Neuronal stem cell (in vitro differentiated cells): ENCODE results near the gene SPOCK1.

Experiments used
- DNase-seq: peaks from one replicate; pipeline ENCODE4 v3.0.0-alpha.2; 2013; ENCODE audit warnings: low spot score
- H2AFZ ChIP-seq: one replicate; pipeline ENCODE4 v1.6.1; 2013; ENCODE audit warnings: mild to moderate bottlenecking, low read length, inconsistent platforms
- H2AK5ac ChIP-seq: 2 replicates; pipeline ENCODE4 v1.6.1; 2013; ENCODE audit warnings: low read depth, mild to moderate bottlenecking, inconsistent platforms, low read length, moderate library complexity, mixed read lengths
- H2BK120ac ChIP-seq: 2 replicates; pipeline ENCODE4 v1.6.1; 2013; ENCODE audit warnings: low read depth, mild to moderate bottlenecking, inconsistent platforms, low read length, moderate library complexity, mixed read lengths
- H2BK12ac ChIP-seq: one replicate; pipeline ENCODE4 v1.6.1; 2013; ENCODE audit warnings: low read length, inconsistent platforms
- H2BK15ac ChIP-seq: 2 replicates; pipeline ENCODE4 v1.6.1; 2013; ENCODE audit warnings: mild to moderate bottlenecking, low read length, inconsistent platforms, mixed read lengths
- H2BK5ac ChIP-seq: one replicate; pipeline ENCODE4 v1.6.1; 2013; ENCODE audit warnings: inconsistent platforms, mild to moderate bottlenecking, low read length, moderate library complexity
- H3K14ac ChIP-seq: one replicate; pipeline ENCODE4 v1.6.1; 2013; ENCODE audit warnings: low read length, inconsistent platforms
- H3K18ac ChIP-seq: 2 replicates; pipeline ENCODE4 v1.6.1; 2013; ENCODE audit warnings: low read length, inconsistent platforms
- H3K23ac ChIP-seq: 2 replicates; pipeline ENCODE4 v1.6.1; 2013; ENCODE audit warnings: low read depth, mild to moderate bottlenecking, mixed read lengths, low read length, inconsistent platforms; ENCODE audit not compliant: poor library complexity
- H3K27ac ChIP-seq: replicated peaks from 3 replicates; pipeline ENCODE4 v1.5.1; 2013; ENCODE audit warnings: low read length, inconsistent platforms
- H3K27me3 ChIP-seq, 3 experiments: 2 replicates each; pipeline ENCODE4 v1.6.1; 2013; ENCODE audit warnings: low read length in 3 of 3, mild to moderate bottlenecking in 2 of 3, inconsistent platforms in 1 of 3, low read depth in 1 of 3, mixed read lengths in 1 of 3, moderate library complexity in 1 of 3; ENCODE audit not compliant: control insufficient read depth in 3 of 3, insufficient read depth in 3 of 3
- H3K36me3 ChIP-seq, 2 donors: replicated peaks in 1 of 2; 2 replicates each; pipeline ENCODE4 v1.6.1; 2013; ENCODE audit warnings: low read length in 2 of 2; ENCODE audit not compliant: control insufficient read depth in 2 of 2, insufficient read depth in 2 of 2
- H3K4ac ChIP-seq: 2 replicates; pipeline ENCODE4 v1.6.1; 2013; ENCODE audit warnings: inconsistent platforms, mild to moderate bottlenecking, low read length, moderate library complexity
- H3K4me1 ChIP-seq, 2 donors: 1 replicate in 1 of 2; 2 replicates in 1 of 2; pipeline ENCODE4 v1.6.1; 2013; ENCODE audit warnings: low read length in 2 of 2, low read depth in 1 of 2; ENCODE audit not compliant: control insufficient read depth in 2 of 2, insufficient read depth in 1 of 2
- H3K4me2 ChIP-seq: one replicate; pipeline ENCODE4 v1.6.1; 2013; ENCODE audit warnings: mild to moderate bottlenecking, low read length, inconsistent platforms; ENCODE audit not compliant: insufficient read depth, poor library complexity, severe bottlenecking
- H3K4me3 ChIP-seq, 2 donors: 2 replicates each; pipeline ENCODE4 v1.5.1; 2013; ENCODE audit warnings: low read length in 2 of 2, mild to moderate bottlenecking in 2 of 2, inconsistent platforms in 1 of 2, moderate library complexity in 1 of 2
- H3K79me1 ChIP-seq: one replicate; pipeline ENCODE4 v1.6.1; 2013; ENCODE audit warnings: low read depth, mild to moderate bottlenecking, inconsistent platforms, low read length, moderate library complexity
- H3K9ac ChIP-seq: one replicate; pipeline ENCODE4 v1.6.1; 2013; ENCODE audit warnings: mild to moderate bottlenecking, low read depth, low read length, inconsistent platforms; ENCODE audit not compliant: poor library complexity
- H3K9me3 ChIP-seq, 2 donors: replicated peaks in 1 of 2; 2 replicates each; pipeline versions ENCODE3 to v1.6.1; 2013; ENCODE audit warnings: low read length in 2 of 2, mild to moderate bottlenecking in 2 of 2, inconsistent platforms in 1 of 2, low read depth in 1 of 2, mixed read lengths in 1 of 2, moderate library complexity in 1 of 2; ENCODE audit not compliant: control insufficient read depth in 2 of 2, insufficient read depth in 1 of 2
- H4K8ac ChIP-seq: one replicate; pipeline ENCODE4 v1.6.1; 2013; ENCODE audit warnings: low read depth, mild to moderate bottlenecking, inconsistent platforms, low read length, moderate library complexity
- H4K91ac ChIP-seq: one replicate; pipeline ENCODE4 v1.6.1; 2013; ENCODE audit warnings: low read length, low read depth, mild to moderate bottlenecking, inconsistent platforms; ENCODE audit not compliant: poor library complexity
- WGBS, 2 donors: extraction: QIAGEN DNeasy Blood & Tissue Kit; methylation state at CpG; one replicate each; pipeline ENCODE4 v1.1.7; 2013; ENCODE audit warnings: missing lambda C conversion rate in 2 of 2, mixed read lengths in 1 of 2; ENCODE audit not compliant: insufficient read length in 2 of 2, insufficient replicate concordance in 1 of 2; ENCODE audit errors: extremely low coverage in 2 of 2; 5-methylcytosine and 5-hydroxymethylcytosine counted together

Gene SPOCK1

GRCh38 chr5:137470111-137470920 is 28.8 kb downstream of the SPOCK1 start:
- no peak overlapping the region for H3K27ac ChIP-seq
- WGBS, 2 donors = no CpG with 5 or more reads among the region's 5 CpGs

DNA sequence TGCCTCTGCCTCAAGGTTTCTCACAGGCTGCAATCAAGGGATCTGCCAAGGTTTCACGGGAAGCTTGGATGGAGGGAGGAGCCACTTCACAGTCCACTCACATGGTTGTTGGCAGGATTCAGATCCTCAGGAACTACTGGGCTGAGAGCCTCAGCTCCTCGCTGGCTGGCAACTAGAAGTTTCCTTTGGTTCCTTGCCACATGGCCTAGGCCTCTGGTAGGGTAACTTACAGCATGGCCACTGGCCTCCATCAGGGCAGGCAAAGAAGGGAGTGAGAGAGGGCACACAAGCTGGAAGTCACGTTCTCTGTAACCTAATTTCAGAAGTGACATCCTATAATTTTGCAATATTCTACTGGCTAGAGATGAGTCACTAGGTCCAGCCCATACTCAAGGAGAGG is 32.2 kb downstream of the SPOCK1 start:
- H4K91ac ChIP-seq = no peak overlapping the region

More at GRCh38 chr5:137470111-137470920, 28.8 kb downstream of the SPOCK1 start:
- Histone ChIP-seq H2BK5ac (no peak overlapping the region), H2BK12ac (no peak overlapping the region), H2AK5ac (no peak overlapping the region), H3K4me1 (peaks cover 0 to 3% of the 10 kb centered on the region in 2 donors), H3K23ac (no peak overlapping the region), H3K4ac (no peak overlapping the region), H3K18ac (no peak overlapping the region), H4K8ac (no peak overlapping the region), H3K4me2 (no peak overlapping the region), H2BK120ac (no peak overlapping the region), H3K79me1 (no peaks in the 10 kb centered on the region), H2AFZ (no peak overlapping the region), H3K27me3 (no peaks in the 10 kb centered on the region), H3K4me3 (no peak overlapping the region), H3K36me3 (no peaks in the 10 kb centered on the region), H2BK15ac (no peak overlapping the region), H3K9me3 (no peaks in the 10 kb centered on the region), H3K14ac (no peak overlapping the region), H3K9ac (no peak overlapping the region), H4K91ac (no peak overlapping the region)
- DNase-seq = no peak

DNA sequence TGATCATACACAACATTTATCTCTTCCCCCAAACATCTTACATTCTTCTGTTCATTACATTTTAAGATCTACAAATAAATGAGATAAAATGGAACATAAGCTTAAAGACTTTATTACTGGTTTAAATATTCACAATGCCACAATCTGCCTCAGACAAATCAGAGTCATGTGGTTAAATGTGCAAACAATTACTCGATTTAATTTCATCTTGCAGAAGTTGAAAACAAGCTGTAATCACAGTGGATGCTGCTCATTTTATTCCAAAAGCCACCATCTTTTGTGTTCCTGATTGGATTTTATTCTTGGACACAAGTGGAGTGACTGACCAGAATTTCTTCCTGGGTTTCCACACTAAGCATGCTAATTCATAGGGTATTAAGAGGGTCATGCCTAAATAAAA is 33.2 kb downstream of the SPOCK1 start:
- no peaks in the 10 kb centered on the region for H3K79me1 ChIP-seq
- H4K91ac ChIP-seq = no peak overlapping the region
- no peaks in the 10 kb centered on the region for H3K27me3 ChIP-seq
- no peaks in the 10 kb centered on the region for H3K9me3 ChIP-seq
- H3K9ac ChIP-seq = no peak overlapping the region
- no peak overlapping the region for H2AFZ ChIP-seq
- H2BK12ac ChIP-seq = no peak overlapping the region
- H3K4me3 ChIP-seq = no peak overlapping the region
- H2BK5ac ChIP-seq = no peak overlapping the region
- no peak overlapping the region for H3K4me2 ChIP-seq
- no peak for DNase-seq
- WGBS, 2 donors = no CpG with 5 or more reads among the region's 1 CpG
- no peak overlapping the region for H3K23ac ChIP-seq
- H2BK120ac ChIP-seq = no peak overlapping the region
- no peak overlapping the region for H3K4ac ChIP-seq
- no peak overlapping the region for H3K14ac ChIP-seq
- no peak overlapping the region for H3K27ac ChIP-seq
- H3K36me3 ChIP-seq = no peaks in the 10 kb centered on the region
- H3K4me1 ChIP-seq = peaks cover 9 to 18% of the 10 kb centered on the region in 2 donors
- H4K8ac ChIP-seq = no peak overlapping the region
- H2BK15ac ChIP-seq = no peak overlapping the region
- no peak overlapping the region for H2AK5ac ChIP-seq
- no peak overlapping the region for H3K18ac ChIP-seq

More for the DNA sequence above, 32.2 kb downstream of the SPOCK1 start:
- Histone ChIP-seq H3K23ac (no peak overlapping the region), H3K4ac (no peak overlapping the region), H3K14ac (no peak overlapping the region), H3K4me3 (no peak overlapping the region), H3K4me1 (peaks cover 5 to 9% of the 10 kb centered on the region in 2 donors), H3K27me3 (no peaks in the 10 kb centered on the region), H2BK12ac (no peak overlapping the region), H2BK15ac (no peak overlapping the region), H3K4me2 (no peak overlapping the region), H2AFZ (no peak overlapping the region), H3K9me3 (no peaks in the 10 kb centered on the region), H3K9ac (no peak overlapping the region), H4K8ac (no peak overlapping the region), H3K27ac (no peak overlapping the region), H2AK5ac (no peak overlapping the region), H3K79me1 (no peaks in the 10 kb centered on the region), H2BK120ac (no peak overlapping the region), H2BK5ac (no peak overlapping the region), H3K36me3 (no peaks in the 10 kb centered on the region), H3K18ac (peak overlapping the region; percentile 39)
- WGBS, 2 donors = no CpG with 5 or more reads among the region's 3 CpGs
- no peak for DNase-seq

DNA sequence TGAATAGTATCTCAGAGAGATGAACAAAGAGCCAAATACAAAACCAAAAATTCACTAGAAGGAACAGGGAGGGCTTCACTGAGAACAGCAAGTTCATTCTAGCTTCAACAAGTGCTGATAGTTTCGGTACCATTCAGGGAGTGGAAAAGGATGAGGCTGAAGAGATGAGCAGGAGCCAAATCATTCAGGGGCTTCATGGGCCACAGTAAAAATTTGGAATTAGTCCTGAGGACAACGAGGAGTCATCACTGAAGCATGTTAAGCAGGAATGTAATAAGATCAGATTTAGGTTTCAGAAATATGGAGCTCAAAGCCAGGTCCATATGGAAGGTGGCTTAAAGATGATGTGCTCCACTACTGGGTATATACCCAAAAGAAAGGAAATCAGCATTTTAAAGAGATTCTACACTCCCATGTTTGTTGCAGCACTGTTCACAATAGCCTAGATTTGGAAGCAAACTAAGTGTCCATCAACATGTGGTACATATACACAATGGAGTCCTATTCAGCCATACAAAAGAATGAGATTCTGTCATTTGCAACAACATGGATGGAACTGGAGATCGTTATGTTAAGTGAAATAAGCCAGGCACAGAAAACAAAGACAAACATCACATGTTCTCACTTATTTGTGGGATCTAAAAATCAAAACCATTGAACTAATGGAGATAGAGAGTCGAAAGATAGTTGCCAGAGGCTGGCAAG is 36.2 kb downstream of the SPOCK1 start:
- Histone ChIP-seq H3K79me1 (no peaks in the 10 kb centered on the region), H3K9me3 (no peaks in the 10 kb centered on the region), H3K27ac (no peak overlapping the region), H3K9ac (no peak overlapping the region), H3K14ac (no peak overlapping the region), H3K4me3 (no peak overlapping the region), H2AFZ (no peak overlapping the region), H3K23ac (no peak overlapping the region), H3K4me1 (peaks cover 9 to 18% of the 10 kb centered on the region in 2 donors), H2AK5ac (no peak overlapping the region), H3K18ac (no peak overlapping the region), H4K8ac (no peak overlapping the region), H3K36me3 (no peaks in the 10 kb centered on the region), H3K27me3 (no peaks in the 10 kb centered on the region), H3K4me2 (no peak overlapping the region), H2BK15ac (no peak overlapping the region), H2BK5ac (no peak overlapping the region), H2BK12ac (no peak overlapping the region), H3K4ac (no peak overlapping the region), H2BK120ac (no peak overlapping the region), H4K91ac (no peak overlapping the region)
- no CpG with 5 or more reads among the region's 4 CpGs for WGBS, 2 donors
- no peak for DNase-seq
